Testis (tissue), 3 donors: ENCODE results near the gene PMM1. TPM values are rescaled to one million over a fixed set of nuclear protein-coding genes. Genes with fewer than 3 reads are reported as not detected.
A peak's percentile ranks its signal among the peaks of the same experiment; 100 is the strongest.

ENCODE experiments used
- DNase-seq: peaks from one replicate; pipeline ENCODE4 v3.0.0-alpha.2; 2019
- H3K27ac ChIP-seq, 2 donors: fragments of 200-600 bp; sonication (generic); one replicate each; pipeline ENCODE4 v1.5.1; 2019
- H3K27me3 ChIP-seq: fragments of 200-600 bp; sonication (generic); one replicate; pipeline ENCODE4 v1.5.1; 2019
- H3K36me3 ChIP-seq: fragments of 200-600 bp; sonication (generic); one replicate; pipeline ENCODE4 v1.5.1; 2017; ENCODE audit warnings: low read depth; ENCODE audit errors: missing control alignments
- H3K4me1 ChIP-seq: fragments of 200-600 bp; sonication (generic); one replicate; pipeline ENCODE4 v1.5.1; 2019
- H3K4me3 ChIP-seq, 2 donors: fragments of 200-600 bp; sonication (generic); one replicate each; pipeline ENCODE4 v1.5.1; 2017 to 2019
- H3K9me3 ChIP-seq: fragments of 200-600 bp; sonication (generic); one replicate; pipeline ENCODE4 v1.5.1; 2017
- CTCF ChIP-seq, 3 experiments: fragments of 450-650 bp in 2 of 3; fragments of 200-600 bp in 1 of 3; sonication (generic) in 1 of 3; IDR thresholded peaks; one replicate each; pipeline ENCODE4 v1.5.1; 2016 to 2019; ENCODE audit warnings: antibody characterized with exemption in 3 of 3, mild to moderate bottlenecking in 2 of 3, moderate library complexity in 1 of 3
- POLR2A ChIP-seq: fragments of 450-650 bp; IDR thresholded peaks from one replicate; pipeline ENCODE4 v1.6.1; 2017; ENCODE audit warnings: antibody characterized with exemption, mild to moderate bottlenecking, moderate library complexity
- WGBS, 2 donors: methylation state at CpG; one replicate each; pipeline ENCODE4 v1.1.5; 2018; 5-methylcytosine and 5-hydroxymethylcytosine counted together
- intact Hi-C: fragments of 100-400 bp; cut with DNase I; formaldehyde crosslinking; loops from one replicate; pipeline ENCODE4 v1.15.1; 2023; ENCODE audit warnings: low total_unique reads
- polyA plus RNA-seq: library from polyadenylated mRNA; stranded (reverse); fragments of 350-450 nt; fragmentation: Illumina TruSeq; extraction: RNeasy Lipid Tissue Mini Kit (QIAGEN cat#74804); gene quantifications from one replicate; pipeline ENCODE4 v1.2.3, GENCODE V29; 2014; ENCODE audit warnings: low read depth, low replicate concordance; ENCODE audit not compliant: insufficient read depth
- total RNA-seq, 2 donors: library from RNA; depleted of rRNA; stranded (reverse); fragments of >200 nt; gene quantifications; one replicate each; pipeline ENCODE4 v1.2.3, GENCODE V29; 2016

The PMM1 gene
- total and polyA plus RNA-seq, 3 donors from 2014 or later, result 44.4 to 82.2 (median 45.7) TPM

GRCh38 chr22:41564563-41564962 is 25.1 kb downstream of the PMM1 start:
- Histone ChIP-seq H3K27me3 (no peaks in the 10 kb centered on the region), H3K4me1 (peaks cover 46% of the 10 kb centered on the region), H3K27ac (peak overlapping the region in 1 of 2 donors; percentile 8), H3K36me3 (no peaks in the 10 kb centered on the region), H3K9me3 (no peaks in the 10 kb centered on the region), H3K4me3 (no peak overlapping the region)
- intact Hi-C loops, result no loop called here
- 89 to 93% methylated on average over 8 of the region's 8 CpGs for WGBS, 2 donors
- no peak for TF ChIP-seq CTCF (IDR thresholded peaks at IDR 0.05)
- no peak for TF ChIP-seq POLR2A
- DNase-seq, result no peak

- Histone ChIP-seq H3K27me3 (no peaks in the 10 kb centered on the region), H3K27ac (peak overlapping the region; percentile 9 to 37), H3K36me3 (no peaks in the 10 kb centered on the region), H3K4me3 (no peak overlapping the region), H3K9me3 (no peaks in the 10 kb centered on the region), H3K4me1 (peaks cover 41% of the 10 kb centered on the region)
- TF ChIP-seq CTCF (IDR thresholded peaks at IDR 0.05) (no peak), POLR2A (no peak)
- DNase-seq, result peak; percentile 41
- WGBS, 2 donors, result 26 to 39% methylated on average over 8 to 10 of the region's 10 CpGs
- intact Hi-C loops, result no loop called here
Measured at GRCh38 chr22:41563051-41563711, 26.5 kb downstream of the PMM1 start.

- Histone ChIP-seq H3K27me3 (no peaks in the 10 kb centered on the region), H3K27ac (peak overlapping the region; percentile 37 to 67), H3K9me3 (no peaks in the 10 kb centered on the region), H3K36me3 (no peaks in the 10 kb centered on the region), H3K4me1 (peaks cover 43% of the 10 kb centered on the region), H3K4me3 (peak overlapping the region in 1 of 2 donors; percentile 61)
- WGBS, 2 donors, result 62 to 72% methylated on average over 3 to 4 of the region's 4 CpGs
- intact Hi-C loops, result no loop called here
- TF ChIP-seq CTCF (IDR thresholded peaks at IDR 0.05), result no peak
- no peak for TF ChIP-seq POLR2A
- no peak for DNase-seq
Measured at GRCh38 chr22:41562461-41562860, 27.2 kb downstream of the PMM1 start.

- peak; percentile 76 for DNase-seq
- no peaks in the 10 kb centered on the region for H3K36me3 ChIP-seq
- WGBS, 2 donors, result 50 to 69% methylated on average over 5 of the region's 5 CpGs
- H3K27ac ChIP-seq, result peak overlapping the region; percentile 67 to 71
- intact Hi-C loops, result no loop called here
- TF ChIP-seq CTCF (IDR thresholded peaks at IDR 0.05) (no peak), POLR2A (no peak)
- H3K4me3 ChIP-seq, result peak overlapping the region in 1 of 2 donors; percentile 61
- no peaks in the 10 kb centered on the region for H3K9me3 ChIP-seq
- peaks cover 46% of the 10 kb centered on the region for H3K4me1 ChIP-seq
- H3K27me3 ChIP-seq, result no peaks in the 10 kb centered on the region
Measured at GRCh38 chr22:41561788-41562187, 27.9 kb downstream of the PMM1 start.

- peak; percentile 42 for DNase-seq
- WGBS, 2 donors, result 39 to 78% methylated on average over 7 to 10 of the region's 10 CpGs
- H3K4me1 ChIP-seq, result peaks cover 48% of the 10 kb centered on the region
- peak overlapping the region; percentile 32 to 61 for H3K4me3 ChIP-seq
- TF ChIP-seq POLR2A, result no peak
- no peak for TF ChIP-seq CTCF (IDR thresholded peaks at IDR 0.05)
- H3K27ac ChIP-seq, result peak overlapping the region; percentile 67 to 71
- H3K27me3 ChIP-seq, result no peaks in the 10 kb centered on the region
- no peaks in the 10 kb centered on the region for H3K9me3 ChIP-seq
- intact Hi-C loops, result no loop called here
- H3K36me3 ChIP-seq, result no peaks in the 10 kb centered on the region
Measured at GRCh38 chr22:41561335-41561734, 28.3 kb downstream of the PMM1 start.
